GM12892 (cell line): ENCODE measurements around the gene DLG2.

Experiments used
- POLR2A ChIP-seq: IDR thresholded peaks from 2 replicates; pipeline ENCODE4 v1.6.1; 2011; ENCODE audit warnings: low read depth, low read length, control low read depth
- POLR2AphosphoS5 ChIP-seq: IDR thresholded peaks from 2 replicates; pipeline ENCODE4 v1.6.1; 2011; ENCODE audit warnings: low read depth, low read length, control low read depth

DNA sequence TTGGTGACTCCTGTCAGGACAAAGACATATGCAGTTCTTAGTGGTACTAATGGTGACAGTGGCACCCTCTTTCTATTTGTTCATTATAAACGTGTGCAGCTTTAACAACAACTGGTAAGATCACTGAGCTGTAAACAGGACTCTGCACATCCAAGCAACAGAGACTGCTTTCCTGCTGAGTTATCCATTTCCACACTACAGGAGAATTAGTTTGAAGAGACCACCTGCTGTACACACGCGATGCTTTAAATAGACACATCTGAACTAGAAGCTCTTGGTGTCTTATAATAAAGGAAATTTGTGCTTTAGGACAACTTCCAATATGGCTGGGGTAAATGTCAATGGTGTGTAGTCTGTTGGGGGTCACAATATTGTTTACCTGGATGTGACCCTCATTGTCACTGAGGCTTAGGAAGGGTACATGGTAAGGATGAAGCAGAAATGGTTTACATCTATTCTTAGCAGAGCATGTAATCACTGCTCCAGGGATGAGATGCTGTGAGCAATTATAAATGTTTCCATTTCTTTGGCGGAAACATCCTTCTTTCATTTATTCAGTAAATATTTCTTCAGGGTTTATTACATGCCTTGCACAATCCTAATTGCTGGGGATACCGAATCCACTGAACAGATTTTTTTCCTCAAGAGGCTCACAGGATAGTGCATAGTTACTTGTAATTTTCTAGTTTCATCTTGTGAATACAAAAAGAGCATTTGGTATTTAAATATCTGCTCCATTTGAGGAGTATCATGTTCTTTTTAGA is 1987.0 kb downstream of the DLG2 start:
- no peak for TF ChIP-seq POLR2A
- no peak for TF ChIP-seq POLR2AphosphoS5
